Heart right ventricle (tissue), 16 donors: Measurements from ENCODE around the gene SFXN5. TPM values are rescaled to one million over a fixed set of nuclear protein-coding genes. Genes with fewer than 3 reads are reported as not detected.

Experiments
- ATAC-seq, 8 donors: fragments of 200-7000 bp; cut with Tn5 transposase; one replicate each; pipeline ENCODE4 v1.9.1; 2020; ENCODE audit warnings: mild to moderate bottlenecking in 8 of 8, moderate library complexity in 8 of 8, moderate number of reproducible peaks in 1 of 8
- DNase-seq, 2 donors: peaks; one replicate each; pipeline ENCODE4 v3.0.0-alpha.2; 2020
- H3K27ac ChIP-seq, 10 donors: fragments of 200-600 bp; sonication (generic) in 2 of 10; one replicate each; pipeline versions ENCODE4 v1.5.0 to v1.8.0; 2020 to 2022; ENCODE audit warnings: mild to moderate bottlenecking in 3 of 10
- H3K27me3 ChIP-seq, 7 donors: fragments of 200-600 bp; one replicate each; pipeline ENCODE4 v1.8.0; 2021 to 2022; ENCODE audit warnings: mild to moderate bottlenecking in 2 of 7
- H3K36me3 ChIP-seq, 9 donors: fragments of 200-600 bp; sonication (generic) in 1 of 9; one replicate each; pipeline versions ENCODE4 v1.5.0 to v1.8.0; 2020 to 2022; ENCODE audit warnings: mild to moderate bottlenecking in 2 of 9
- H3K4me1 ChIP-seq, 9 donors: fragments of 200-600 bp; sonication (generic) in 1 of 9; one replicate each; pipeline versions ENCODE4 v1.5.0 to v1.8.0; 2020 to 2022; ENCODE audit warnings: mild to moderate bottlenecking in 4 of 9
- H3K4me3 ChIP-seq, 10 donors: fragments of 200-600 bp; sonication (generic) in 2 of 10; one replicate each; pipeline versions ENCODE4 v1.5.0 to v1.8.0; 2020 to 2022; ENCODE audit warnings: mild to moderate bottlenecking in 7 of 10, moderate library complexity in 2 of 10
- H3K9me3 ChIP-seq, 11 donors: fragments of 200-600 bp in 10 of 11; sonication (generic) in 2 of 11; one replicate each; pipeline versions ENCODE4 v1.5.0 to v1.8.0; 2013 to 2022; ENCODE audit warnings: mild to moderate bottlenecking in 2 of 11, control low read depth in 1 of 11, moderate library complexity in 1 of 11
- CTCF ChIP-seq, 9 donors: fragments of 200-600 bp; sonication (generic) in 2 of 9; IDR thresholded peaks; one replicate each; pipeline versions ENCODE4 v1.5.0 to v1.8.0; 2021 to 2022; ENCODE audit warnings: antibody characterized with exemption in 9 of 9, mild to moderate bottlenecking in 5 of 9, moderate library complexity in 1 of 9
- WGBS, 2 donors: extraction: QIAGEN DNeasy Blood & Tissue Kit; methylation state at CpG; one replicate each; pipeline ENCODE4 v1.1.7; 2013; ENCODE audit warnings: inconsistent platforms in 1 of 2; 5-methylcytosine and 5-hydroxymethylcytosine counted together
- intact Hi-C, 10 donors: fragments of 100-400 bp; cut with DNase I; formaldehyde crosslinking; loops; one replicate each; pipeline versions ENCODE4 v1.11.1 to v1.14.2; 2022
- polyA plus RNA-seq, 2 donors: library from polyadenylated mRNA; stranded (reverse); fragments of 200-250 nt; gene quantifications; one replicate each; pipeline ENCODE4 v1.2.3, GENCODE V29; 2013
- total RNA-seq, 10 donors: library from RNA; stranded (reverse); fragmentation: NEBNext Ultra II Directional in 3 of 10; extraction: Animal tissue kit (Norgen Biotek cat#: 25700) in 3 of 10; gene quantifications; one replicate each; pipeline versions ENCODE4 v1.2.1 to v1.2.4, GENCODE V29; 2021 to 2023
- donor health status: Arrhythmogenic right ventricular cardiomyopathy.
- donor health status: ischemic (EF 13 %, LVEDD 7.1; RV severe dilation, severe dysfunction).
- donor health status: healthy with polysubstance abuse.
- donor health status: DM: no; HTN: yes; CAD: no.
- donor health status: DM: no; HTN: no; CAD: no.
- donor health status: ischemic (EF 25% LVEDD 6.9; RV normal size, moderate dysfunction).
- donor health status: ischemic (EF 25% LVEDD 5.7; RV mildly dilated, moderate dysfunction).
- donor health status: healthy.
- donor health status: DM: yes; HTN: yes; CAD: no.
- donor health status: Ischemic cardiomyopathy.
- donor health status: ischemic (EF 35%, LVEDD 5.7; RV mildly dilated, moderate dysfunction).
- donor health status: nonischemic (EF 11% LVEDD 7.7; RV severe dilation, severe dysfunction).
- donor health status: DM: yes; HTN: yes; CAD: no.
- donor health status: PGD.
- donor health status: ischemic (EF 29% LVEDD 5.4; RV normal size, mild dysfunction).
- donor health status: nonischemic (EF 23%, LVEDD 6.1; RV moderate dilation, normal function).

The SFXN5 gene
- total and polyA plus RNA-seq, 12 donors = 4.4 to 11.8 (median 9.7) TPM

GRCh38 chr2:73033766-73034381, 37.6 kb downstream of the SFXN5 start:
- DNase-seq = no peak
- Histone ChIP-seq H3K4me1 (peaks cover 0 to 29% (median 0%) of the 10 kb centered on the region in 9 donors), H3K36me3 (peaks cover 0 to 18% (median 5%) of the 10 kb centered on the region in 9 donors), H3K27ac (peak overlapping the region in 1 of 10 donors; percentile 21), H3K4me3 (no peak overlapping the region), H3K27me3 (no peaks in the 10 kb centered on the region), H3K9me3 (no peaks in the 10 kb centered on the region)
- ATAC-seq = peak in 1 of 8 donors; percentile 32
- WGBS, 2 donors = 88 to 91% methylated on average over 5 of the region's 5 CpGs
- no peak for TF ChIP-seq CTCF (IDR thresholded peaks at IDR 0.05)
- intact Hi-C loops = no loop called here

GRCh38 chr2:73033142-73033765, 38.3 kb downstream of the SFXN5 start:
- Histone ChIP-seq H3K4me3 (no peak overlapping the region), H3K4me1 (peaks cover 0 to 29% (median 0%) of the 10 kb centered on the region in 9 donors), H3K27ac (no peak overlapping the region), H3K36me3 (peaks cover 0 to 15% (median 5%) of the 10 kb centered on the region in 9 donors), H3K27me3 (no peaks in the 10 kb centered on the region), H3K9me3 (no peaks in the 10 kb centered on the region)
- TF ChIP-seq CTCF (IDR thresholded peaks at IDR 0.05) = no peak
- DNase-seq = no peak
- no peak for ATAC-seq
- intact Hi-C loops = no loop called here
- 93 to 95% methylated on average over 1 of the region's 1 CpG for WGBS, 2 donors

- intact Hi-C loops = no loop called here
- no peaks in the 10 kb centered on the region for H3K27me3 ChIP-seq
- TF ChIP-seq CTCF (IDR thresholded peaks at IDR 0.05) = no peak
- DNase-seq (no peak), ATAC-seq (no peak)
- no peak overlapping the region for H3K4me3 ChIP-seq
- WGBS, 2 donors = 93 to 94% methylated on average over 5 of the region's 5 CpGs
- peaks cover 0 to 29% (median 0%) of the 10 kb centered on the region in 9 donors for H3K4me1 ChIP-seq
- H3K36me3 ChIP-seq = peaks cover 0 to 15% (median 0%) of the 10 kb centered on the region in 9 donors
- no peak overlapping the region for H3K27ac ChIP-seq
- H3K9me3 ChIP-seq = no peaks in the 10 kb centered on the region
Observed at GRCh38 chr2:73032702-73033097, 38.8 kb downstream of the SFXN5 start.

GRCh38 chr2:73031725-73032701, 39.5 kb downstream of the SFXN5 start:
- H3K27me3 ChIP-seq = no peaks in the 10 kb centered on the region
- H3K36me3 ChIP-seq = peaks cover 0 to 18% (median 0%) of the 10 kb centered on the region in 9 donors
- DNase-seq (no peak), ATAC-seq (no peak)
- intact Hi-C loops = no loop called here
- H3K4me3 ChIP-seq = no peak overlapping the region
- WGBS, 2 donors = 87% methylated on average over 10 of the region's 10 CpGs
- no peak overlapping the region for H3K27ac ChIP-seq
- TF ChIP-seq CTCF (IDR thresholded peaks at IDR 0.05) = no peak
- no peaks in the 10 kb centered on the region for H3K9me3 ChIP-seq
- peaks cover 0 to 29% (median 0%) of the 10 kb centered on the region in 9 donors for H3K4me1 ChIP-seq
